ENCODE data around the gene RHOT2.

RHOT2 gene

GRCh38 chr16:648071-648780, 19.7 kb upstream of the RHOT2 start:
- DNase-seq: peak; percentile 61

GRCh38 chr16:648781-649589, 18.9 kb upstream of the RHOT2 start, which contains the start of gene WDR90:
Gene WDR90, plus strand, starts transcription at chr16:649365. Its CDS starts 52 bp downstream, at chr16:649417.
- peak; percentile 94 for DNase-seq

DNA sequence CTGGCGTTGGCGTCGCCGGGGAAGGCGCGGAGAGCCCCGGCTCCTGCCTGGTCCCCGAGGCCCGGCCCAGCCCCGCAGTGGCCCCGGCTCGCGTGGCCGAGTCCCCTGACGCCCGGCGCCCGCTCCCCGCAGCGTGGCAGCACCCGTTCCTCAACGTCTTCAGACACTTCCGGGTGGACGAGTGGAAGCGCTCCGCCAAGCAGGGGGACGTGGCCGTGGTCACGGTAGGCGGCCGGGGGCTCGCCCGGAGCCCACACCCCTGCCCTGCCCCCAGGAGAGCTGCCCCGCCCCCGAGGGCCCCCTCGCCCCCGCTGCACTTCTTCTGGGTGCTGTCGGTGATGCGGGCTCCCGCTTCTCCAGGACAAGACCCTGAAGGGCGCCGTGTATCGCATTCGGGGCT, 18.3 kb upstream of the RHOT2 start:
- no peak for DNase-seq

DNA sequence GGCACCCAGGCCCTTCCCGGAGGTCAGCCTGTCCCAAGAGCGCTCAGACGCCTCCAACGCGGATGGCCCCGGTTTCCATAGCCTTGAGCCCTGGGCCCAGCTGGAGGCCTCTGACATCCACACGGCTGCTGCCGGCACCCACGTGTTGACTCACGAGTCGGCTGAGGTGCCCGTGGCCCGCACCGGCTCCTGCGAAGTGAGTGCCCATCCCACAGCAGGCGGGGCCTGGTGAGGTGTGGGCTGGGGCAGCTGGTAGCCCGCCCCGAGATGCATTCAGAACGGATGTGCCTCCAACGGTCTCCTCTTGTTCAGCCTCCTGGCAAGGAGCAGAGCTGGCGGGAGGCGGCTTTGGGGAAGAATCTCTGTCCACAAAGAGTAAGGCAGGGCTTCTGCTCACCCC, 16.1 kb upstream of the RHOT2 start:
- no peak for DNase-seq

DNA sequence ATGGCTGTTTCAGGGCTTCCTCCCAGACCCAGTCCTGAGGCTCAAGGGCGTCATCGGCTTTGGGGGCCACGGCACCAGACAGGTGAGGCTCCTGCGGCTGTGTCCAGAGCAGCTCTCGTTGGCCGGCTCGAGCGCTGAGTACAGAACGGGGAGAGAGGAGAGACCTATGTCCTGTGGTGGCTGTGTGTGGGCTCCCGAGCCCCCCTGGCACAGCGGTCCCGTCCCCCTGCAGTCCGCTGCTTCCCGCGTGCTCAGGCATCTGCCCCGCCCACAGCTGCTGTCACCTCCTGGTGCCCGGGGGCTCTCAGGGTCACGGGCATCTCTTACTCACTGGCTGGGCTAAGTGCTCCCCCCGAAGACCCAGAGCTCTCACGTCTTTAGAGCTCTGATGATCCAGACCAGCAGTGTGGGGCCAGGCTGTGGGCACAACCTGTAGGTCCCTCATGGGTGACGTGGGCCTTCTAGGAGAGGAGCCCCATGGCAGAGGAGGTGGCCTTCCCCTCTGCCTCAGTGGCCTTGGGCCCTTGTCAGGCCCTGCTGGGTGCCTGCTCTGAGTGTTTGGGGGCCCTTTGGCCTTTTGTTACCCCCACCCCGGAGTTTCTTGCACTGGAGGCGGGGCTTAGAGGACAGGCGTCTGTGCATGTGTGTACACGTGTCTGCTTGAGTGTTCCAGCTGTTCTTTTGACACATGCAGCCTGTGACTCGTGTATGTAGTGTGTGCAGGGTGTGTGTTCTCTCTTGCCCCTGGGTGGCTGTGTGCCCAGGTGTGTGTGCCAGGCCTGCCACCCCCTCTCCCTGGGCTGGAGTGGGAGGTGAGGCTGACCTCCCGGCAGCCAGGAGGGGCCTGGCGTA, 15.3 kb upstream of the RHOT2 start:
- no peak for DNase-seq

GRCh38 chr16:654034-654433, 13.9 kb upstream of the RHOT2 start:
- DNase-seq: no peak

GRCh38 chr16:657487-657886, 10.4 kb upstream of the RHOT2 start:
- DNase-seq: no peak

- DNase-seq: no peak
These were observed 9.0 kb upstream of the RHOT2 start for GRCh38 chr16:658679-659571.

- no peak for DNase-seq
These were observed 8.3 kb upstream of the RHOT2 start for GRCh38 chr16:659618-660017.

DNA sequence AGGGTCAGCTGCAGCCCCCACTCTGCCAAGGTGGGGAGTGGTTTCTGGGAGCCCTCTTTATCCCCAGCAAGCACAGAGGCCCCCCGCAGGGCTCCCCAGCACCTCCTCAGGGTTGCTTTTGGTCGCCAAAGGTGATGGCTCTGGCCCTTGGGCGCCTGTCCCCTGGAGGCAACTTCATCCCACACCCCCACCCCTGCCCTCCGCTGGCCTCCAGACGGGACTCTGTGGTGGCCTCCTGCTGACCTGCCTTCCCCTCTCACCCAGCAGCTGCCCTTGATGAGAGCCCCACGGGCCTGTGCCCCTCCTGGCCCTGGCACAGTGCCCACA, 7.8 kb upstream of the RHOT2 start:
- no peak for DNase-seq

GRCh38 chr16:660459-661183, 7.3 kb upstream of the RHOT2 start:
- DNase-seq: peak; percentile 69

- DNase-seq: no peak
These were observed 6.6 kb upstream of the RHOT2 start for GRCh38 chr16:661184-661821.

GRCh38 chr16:662095-662494, 5.8 kb upstream of the RHOT2 start:
- no peak for DNase-seq

DNA sequence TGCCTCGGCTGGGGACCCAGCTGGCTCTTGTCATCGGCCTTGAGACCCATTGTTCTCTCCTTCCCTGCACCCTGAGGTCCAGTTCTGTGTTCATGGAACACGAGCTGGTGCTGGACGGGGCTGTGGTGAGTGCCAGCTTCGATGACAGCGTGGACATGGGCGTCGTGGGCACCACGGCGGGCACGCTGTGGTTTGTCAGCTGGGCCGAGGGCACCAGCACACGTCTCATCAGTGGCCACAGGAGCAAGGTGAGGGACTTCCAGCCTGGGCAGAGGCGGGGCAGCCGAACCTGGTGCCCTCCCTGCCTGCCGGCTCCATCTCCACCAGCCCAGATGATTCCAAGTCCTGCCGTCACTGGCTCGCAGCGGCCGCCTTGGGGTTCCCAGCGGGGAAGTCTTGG, 5.3 kb upstream of the RHOT2 start:
- no peak for DNase-seq

- DNase-seq: no peak
These were observed 1.4 kb upstream of the RHOT2 start for GRCh38 chr16:666572-666971.

- DNase-seq: no peak
These were observed 686 bp upstream of the RHOT2 start for GRCh38 chr16:667113-667779.

DNA sequence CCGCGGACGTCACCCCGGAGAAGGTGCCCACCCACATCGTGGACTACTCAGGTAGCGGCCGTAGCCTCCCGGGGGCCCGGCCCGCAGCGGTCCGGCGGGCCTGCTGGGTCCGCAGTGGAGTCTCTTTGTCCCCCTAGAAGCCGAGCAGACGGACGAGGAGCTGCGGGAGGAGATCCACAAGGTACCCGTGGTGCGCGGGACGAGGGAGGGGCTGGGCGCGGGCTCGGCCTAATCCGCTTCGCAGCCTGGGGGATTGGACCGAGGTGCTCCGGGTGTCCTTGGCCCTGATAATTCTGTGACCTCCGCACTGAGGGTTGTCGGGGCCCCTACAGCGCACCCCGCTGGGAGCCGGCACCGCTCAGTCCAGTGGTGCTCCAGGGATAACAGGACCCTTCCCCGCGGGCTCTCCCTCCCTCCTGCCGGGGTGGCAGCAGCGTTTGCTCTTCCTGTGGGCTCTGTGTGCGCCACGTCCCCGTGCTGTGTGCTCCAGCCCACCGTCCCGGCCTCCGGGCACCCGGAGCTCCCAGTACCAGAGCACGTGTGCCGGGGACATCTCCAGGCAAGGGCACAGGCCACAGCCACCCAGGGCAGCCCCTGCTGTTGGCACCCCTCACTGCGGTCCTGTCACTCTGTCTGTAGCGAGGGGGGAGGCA, 713 bp downstream of the RHOT2 start:
- no peak for DNase-seq

GRCh38 chr16:669666-670065, 1.7 kb downstream of the RHOT2 start:
- no peak for DNase-seq

GRCh38 chr16:670485-671352, 2.8 kb downstream of the RHOT2 start:
- DNase-seq: no peak

Measured in activated naive CD4-positive, alpha-beta T cell treated with anti-CD3 and anti-CD28 coated beads, Interleukin-2, amount 50 U/mL, for 16 hours (primary cell).